NCI-H2081 treated with DMSO at 0.1 percent for 48 hours (cell line): ENCODE data around the gene RAPGEF4.
"Not testable (repeated sequence)": the region's sequence is repeated elsewhere in the genome, so short reads cannot be mapped to it uniquely, and the experiment has no call there.

Source experiments
- DNase-seq: peaks from one replicate; lab custom pipeline; 2025; lab: John Stamatoyannopoulos, UW

Gene RAPGEF4

GRCh38 chr2:172726172-172726735, 9.4 kb upstream of the RAPGEF4 start:
- no peak for DNase-seq

- DNase-seq = no peak
Measured at GRCh38 chr2:172730411-172730810, 5.2 kb upstream of the RAPGEF4 start.

GRCh38 chr2:172734711-172735581, 699 bp upstream of the RAPGEF4 start:
- DNase-seq = no peak

GRCh38 chr2:172736424-172737174, 954 bp downstream of the RAPGEF4 start:
- DNase-seq = no peak

- DNase-seq = no peak
Measured at GRCh38 chr2:172739661-172740266, 4.1 kb downstream of the RAPGEF4 start.

GRCh38 chr2:172740856-172741255, 5.2 kb downstream of the RAPGEF4 start:
- DNase-seq = no peak

GRCh38 chr2:172742931-172743540, 7.4 kb downstream of the RAPGEF4 start:
- peak; percentile 63 for DNase-seq

- no peak for DNase-seq
Measured at GRCh38 chr2:172743898-172744297, 8.3 kb downstream of the RAPGEF4 start.

- DNase-seq = no peak
Measured at GRCh38 chr2:172745636-172746035, 10.0 kb downstream of the RAPGEF4 start.

GRCh38 chr2:172748543-172748942, 12.9 kb downstream of the RAPGEF4 start:
- DNase-seq = not testable (repeated sequence)

GRCh38 chr2:172749388-172749787, 13.7 kb downstream of the RAPGEF4 start:
- DNase-seq = no peak

GRCh38 chr2:172751564-172751963, 15.9 kb downstream of the RAPGEF4 start:
- no peak for DNase-seq

GRCh38 chr2:172753610-172754009, 18.0 kb downstream of the RAPGEF4 start:
- no peak for DNase-seq

GRCh38 chr2:172759441-172759840, 23.8 kb downstream of the RAPGEF4 start:
- no peak for DNase-seq

GRCh38 chr2:172761306-172761705, 25.7 kb downstream of the RAPGEF4 start:
- DNase-seq = no peak

GRCh38 chr2:172762574-172762973, 26.9 kb downstream of the RAPGEF4 start:
- no peak for DNase-seq

- DNase-seq = no peak
Measured at GRCh38 chr2:172763079-172763478, 27.4 kb downstream of the RAPGEF4 start.

GRCh38 chr2:172765662-172766061, 30.0 kb downstream of the RAPGEF4 start:
- no peak for DNase-seq

GRCh38 chr2:172768401-172768800, 32.8 kb downstream of the RAPGEF4 start:
- no peak for DNase-seq

GRCh38 chr2:172769879-172770278, 34.2 kb downstream of the RAPGEF4 start:
- DNase-seq = no peak

GRCh38 chr2:172770887-172771286, 35.2 kb downstream of the RAPGEF4 start:
- DNase-seq = no peak

GRCh38 chr2:172772633-172773032, 37.0 kb downstream of the RAPGEF4 start:
- no peak for DNase-seq
